GM18951 (cell line): ENCODE results near the gene CEACAM6.

Experiments used
- POLR2A ChIP-seq: IDR thresholded peaks from 4 replicates; pipeline ENCODE4 v1.6.1; 2011; ENCODE audit warnings: mild to moderate bottlenecking; ENCODE audit not compliant: insufficient read length, insufficient read depth; ENCODE audit errors: extremely low read depth
- in situ Hi-C: fragments of 300-500 bp; cut with MboI; formaldehyde crosslinking; loops from one replicate; pipeline ENCODE4 v1.12.0; 2022; ENCODE audit warnings: low sequenced_read_pairs, mixed read lengths, inconsistent platforms; ENCODE audit not compliant: unreplicated experiment

The CEACAM6 gene

GRCh38 chr19:41795031-41795461, 39.7 kb downstream of the CEACAM6 start:
- in situ Hi-C loops: no loop called here
- TF ChIP-seq POLR2A: no peak

DNA sequence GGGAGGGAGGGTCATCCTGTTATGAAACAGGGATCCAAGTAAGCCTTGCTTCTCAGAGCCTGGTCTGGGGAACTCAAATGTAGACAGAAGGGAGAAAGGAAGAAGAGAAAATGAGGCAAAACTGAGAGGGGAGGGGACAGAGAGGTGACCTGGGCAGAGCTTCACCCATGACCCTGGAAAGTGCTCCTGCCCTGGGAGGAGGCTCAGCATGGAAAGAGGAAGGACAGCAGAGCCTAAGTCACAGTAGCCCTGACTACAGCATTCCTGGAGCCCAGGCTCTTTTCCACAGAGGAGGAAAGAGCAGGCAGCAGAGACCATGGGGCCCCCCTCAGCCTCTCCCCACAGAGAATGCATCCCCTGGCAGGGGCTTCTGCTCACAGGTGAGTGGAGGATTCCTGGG, 41.0 kb downstream of the CEACAM6 start, which contains the start of gene CEACAM3:
Gene CEACAM3, plus strand, starts transcription at position 226 of the 400 bp plus-strand sequence. Its CDS starts 91 bp downstream, at position 317.
- in situ Hi-C loops: no loop called here
- TF ChIP-seq POLR2A: no peak

- TF ChIP-seq POLR2A: no peak
- in situ Hi-C loops: no loop called here
Observed at GRCh38 chr19:41796901-41797300, 41.6 kb downstream of the CEACAM6 start.

DNA sequence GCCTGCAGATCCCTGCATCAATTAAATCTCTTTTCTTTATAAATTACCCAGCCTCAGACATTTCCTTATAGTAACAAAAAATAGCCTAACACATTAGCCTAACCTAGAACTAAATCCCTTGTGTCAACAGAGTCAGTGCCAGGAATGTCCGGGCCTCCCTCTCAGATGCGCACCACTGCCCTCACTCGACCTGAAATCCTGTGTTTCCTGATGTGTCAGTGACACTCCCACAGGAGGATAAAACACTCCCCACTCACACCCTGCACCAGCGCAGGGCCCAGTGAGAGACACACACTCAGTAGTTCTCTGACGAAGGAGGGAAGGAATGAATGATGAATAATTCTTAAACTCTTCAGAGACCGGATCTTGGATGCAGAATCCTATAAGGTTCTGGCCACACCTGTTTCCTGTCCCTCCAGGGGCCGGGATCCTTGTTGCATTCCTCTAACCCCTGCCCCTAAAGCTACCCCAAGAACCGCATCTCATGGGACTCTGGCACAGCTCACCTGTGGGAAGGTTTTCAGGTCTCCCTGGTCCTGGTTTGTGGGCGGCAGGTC, 44.2 kb downstream of the CEACAM6 start:
- in situ Hi-C loops: no loop called here
- TF ChIP-seq POLR2A: no peak

GRCh38 chr19:41801031-41801430, 45.7 kb downstream of the CEACAM6 start:
- in situ Hi-C loops: no loop called here
- TF ChIP-seq POLR2A: no peak

DNA sequence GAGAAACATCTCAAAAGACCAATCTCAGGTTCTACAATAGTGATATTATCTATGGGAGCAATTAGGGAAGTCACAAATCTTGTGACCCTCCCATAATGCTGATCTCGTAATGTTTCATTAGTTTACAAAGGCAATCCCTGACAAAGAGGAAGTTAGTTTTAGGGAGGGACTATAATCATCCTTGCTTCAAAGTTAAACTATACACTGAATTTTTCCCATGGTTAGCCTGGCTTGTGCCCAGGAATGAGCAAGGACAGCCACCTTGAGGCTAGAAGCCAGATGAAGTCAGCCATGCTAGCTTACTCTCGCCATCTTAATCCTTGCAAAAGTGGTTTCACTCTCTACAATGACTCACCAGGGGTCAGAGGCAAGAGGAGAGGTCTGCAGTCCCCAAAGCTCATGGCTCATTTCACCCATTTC, 46.5 kb downstream of the CEACAM6 start:
- in situ Hi-C loops: no loop called here
- TF ChIP-seq POLR2A: no peak

DNA sequence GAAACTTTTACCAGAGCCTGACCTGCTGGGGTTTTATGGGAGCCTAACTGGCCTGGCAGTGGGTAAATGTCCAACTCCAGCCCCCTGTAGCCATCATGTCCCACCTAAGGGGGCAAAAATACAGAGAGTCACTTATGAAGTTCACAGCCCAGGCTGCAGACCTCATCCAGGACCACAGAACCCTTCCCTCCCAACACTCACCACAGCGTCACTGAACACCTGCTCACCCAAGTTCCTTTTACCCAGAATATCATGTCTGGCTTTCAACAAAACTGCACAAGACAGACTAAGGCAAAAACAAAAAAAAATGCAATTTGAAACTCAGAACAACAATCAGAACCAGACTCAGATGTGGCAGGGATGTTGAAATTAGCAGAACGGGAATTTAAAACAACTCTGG, 47.4 kb downstream of the CEACAM6 start:
- TF ChIP-seq POLR2A: no peak
- in situ Hi-C loops: no loop called here

DNA sequence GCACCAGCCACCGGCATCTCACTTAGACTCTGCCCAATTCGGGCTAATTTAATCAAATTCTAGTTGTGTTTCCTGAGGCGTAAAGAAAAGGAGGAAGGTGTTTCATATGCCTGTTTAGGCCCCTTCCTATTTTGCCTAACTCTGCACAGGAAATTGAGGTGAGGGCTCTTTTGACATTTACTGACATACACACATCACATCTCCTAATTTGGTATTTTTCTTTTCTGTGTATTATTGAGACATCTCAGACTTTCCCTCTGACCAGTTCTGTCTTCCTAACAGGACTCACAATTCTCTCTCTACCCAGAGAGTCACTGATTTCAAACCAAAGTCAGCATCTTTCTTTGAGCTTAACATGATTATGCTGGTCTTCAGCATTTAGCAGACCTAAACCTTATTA, 49.0 kb downstream of the CEACAM6 start:
- in situ Hi-C loops: no loop called here
- no peak for TF ChIP-seq POLR2A

DNA sequence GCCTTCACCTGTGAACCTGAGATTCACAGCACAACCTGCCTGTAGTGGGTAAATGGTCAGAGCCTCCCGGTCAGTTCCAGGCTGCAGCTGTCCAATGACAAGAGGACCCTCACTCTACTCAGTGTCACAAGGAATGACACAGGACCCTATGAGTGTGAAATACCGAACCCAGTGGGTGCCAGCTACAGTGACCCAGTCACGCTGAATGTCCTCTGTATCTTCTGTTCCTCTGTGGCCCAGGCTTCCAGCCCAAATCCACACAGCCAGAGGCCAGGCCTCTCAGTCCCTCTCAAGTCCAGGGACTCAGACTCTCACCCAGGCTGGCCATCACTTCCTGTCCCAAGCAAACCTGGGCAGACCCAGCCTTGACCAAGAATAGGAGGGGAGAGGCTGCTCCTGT, 51.8 kb downstream of the CEACAM6 start:
- in situ Hi-C loops: no loop called here
- TF ChIP-seq POLR2A: no peak

DNA sequence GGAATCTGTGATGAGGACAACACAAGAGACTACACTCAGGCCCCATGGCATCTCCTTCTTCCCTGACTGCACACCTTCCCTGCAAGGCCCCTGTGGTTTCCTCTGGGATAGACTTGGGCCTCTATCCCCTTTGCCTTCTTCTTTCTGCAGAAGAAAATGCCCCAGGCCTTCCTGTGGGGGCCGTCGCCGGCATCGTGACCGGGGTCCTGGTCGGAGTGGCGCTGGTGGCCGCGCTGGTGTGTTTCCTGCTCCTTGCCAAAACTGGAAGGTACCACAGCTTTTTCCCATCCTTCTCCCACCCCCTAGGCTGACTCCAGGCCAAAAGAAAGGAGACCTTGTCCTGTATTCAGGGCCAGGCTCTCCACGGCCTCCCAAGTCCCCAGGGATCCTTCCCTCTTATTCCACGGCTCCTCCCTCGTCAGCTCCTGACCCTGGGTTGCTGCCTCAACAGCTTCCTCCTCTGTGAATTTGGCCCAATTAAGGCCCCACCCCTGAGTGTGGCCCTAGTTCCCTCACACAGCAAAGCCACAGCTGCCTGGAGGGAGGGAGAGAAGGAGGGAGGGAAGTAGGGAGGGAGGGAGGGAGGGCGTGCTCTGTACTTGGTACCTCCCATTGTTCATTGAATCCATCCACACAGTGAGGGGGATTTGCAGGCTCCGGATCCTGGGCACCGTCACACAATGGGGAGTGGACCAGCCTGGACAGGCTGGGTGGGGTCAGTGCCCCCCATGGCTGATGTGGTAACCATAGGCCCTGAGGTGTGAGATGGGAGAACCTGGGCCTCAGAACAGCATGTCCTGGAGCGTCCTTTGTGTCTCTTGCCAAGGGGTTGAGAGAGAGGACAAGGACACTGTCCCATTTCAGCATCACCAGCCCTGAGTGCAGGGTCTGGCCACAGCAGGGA, 53.6 kb downstream of the CEACAM6 start:
- in situ Hi-C loops: no loop called here
- no peak for TF ChIP-seq POLR2A

GRCh38 chr19:41810301-41810700, 55.0 kb downstream of the CEACAM6 start:
- no peak for TF ChIP-seq POLR2A
- in situ Hi-C loops: no loop called here

DNA sequence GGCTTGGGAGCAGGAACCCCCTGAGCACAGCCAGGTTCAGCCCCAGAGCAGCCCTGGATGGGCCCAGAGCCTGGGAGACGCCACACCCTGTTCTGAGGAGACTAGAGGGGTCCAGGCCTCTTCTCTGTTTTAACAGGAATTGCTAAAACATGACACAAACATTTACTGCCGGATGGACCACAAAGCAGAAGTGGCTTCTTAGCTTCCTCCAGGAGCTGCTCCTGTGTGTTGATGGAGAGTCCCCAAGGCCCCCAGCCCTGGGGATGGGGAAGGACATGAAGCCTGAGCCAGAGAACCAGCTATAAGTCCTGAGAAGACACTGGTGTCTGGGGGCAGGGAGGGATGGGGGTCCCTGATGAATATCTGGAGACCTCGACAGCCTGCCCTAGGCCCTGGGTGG, 55.7 kb downstream of the CEACAM6 start:
- in situ Hi-C loops: no loop called here
- TF ChIP-seq POLR2A: no peak

GRCh38 chr19:41811981-41812380, 56.7 kb downstream of the CEACAM6 start:
- in situ Hi-C loops: no loop called here
- no peak for TF ChIP-seq POLR2A

GRCh38 chr19:41813911-41814310, 58.6 kb downstream of the CEACAM6 start:
- in situ Hi-C loops: no loop called here
- no peak for TF ChIP-seq POLR2A
